Right lobe of liver (tissue), 6 donors: ENCODE measurements around the gene NKAIN4. TPM values are rescaled to one million over a fixed set of nuclear protein-coding genes. Genes with fewer than 3 reads are reported as not detected.

Experiments
- ATAC-seq, 4 donors: fragments of 200-7000 bp; cut with Tn5 transposase; one replicate each; pipeline ENCODE4 v1.9.1; 2020; ENCODE audit warnings: mild to moderate bottlenecking in 4 of 4, moderate library complexity in 4 of 4
- DNase-seq, 3 donors: peaks; one replicate each; pipeline ENCODE4 v3.0.0-alpha.2; 2020
- H3K27ac ChIP-seq, 3 donors: fragments of 200-600 bp; one replicate each; pipeline ENCODE4 v1.8.0; 2022
- H3K27me3 ChIP-seq, 2 donors: fragments of 200-600 bp; one replicate each; pipeline ENCODE4 v1.8.0; 2022
- H3K36me3 ChIP-seq, 4 donors: fragments of 200-600 bp; sonication (generic) in 1 of 4; one replicate each; pipeline versions ENCODE4 v1.5.1 to v1.8.0; 2017 to 2022; ENCODE audit warnings: control low read depth in 1 of 4
- H3K4me1 ChIP-seq, 4 donors: fragments of 200-600 bp; sonication (generic) in 1 of 4; one replicate each; pipeline versions ENCODE4 v1.5.1 to v1.8.0; 2017 to 2022; ENCODE audit warnings: control low read depth in 1 of 4
- H3K4me3 ChIP-seq, 3 donors: fragments of 200-600 bp; one replicate each; pipeline ENCODE4 v1.8.0; 2022
- H3K9me3 ChIP-seq, 4 donors: fragments of 200-600 bp; sonication (generic) in 1 of 4; one replicate each; pipeline versions ENCODE4 v1.5.1 to v1.8.0; 2017 to 2022; ENCODE audit warnings: control low read depth in 1 of 4
- CTCF ChIP-seq, 4 donors: fragments of 200-600 bp in 3 of 4; fragments of 450-650 bp in 1 of 4; IDR thresholded peaks; one replicate each; pipeline versions ENCODE4 v1.5.1 to v1.8.0; 2016 to 2022; ENCODE audit warnings: antibody characterized with exemption in 4 of 4, mild to moderate bottlenecking in 2 of 4
- POLR2A ChIP-seq: fragments of 450-650 bp; IDR thresholded peaks from one replicate; pipeline ENCODE4 v1.6.1; 2017; ENCODE audit warnings: antibody characterized with exemption, mild to moderate bottlenecking
- WGBS: methylation state at CpG from one replicate; pipeline ENCODE4 v1.1.6; 2018; ENCODE audit warnings: low coverage, low lambda C conversion rate; ENCODE audit not compliant: insufficient coverage; ENCODE audit errors: missing lambda C conversion rate; 5-methylcytosine and 5-hydroxymethylcytosine counted together
- intact Hi-C, 2 donors: fragments of 100-400 bp; cut with DNase I; formaldehyde crosslinking; loops; one replicate each; pipeline versions ENCODE4 v1.11.2 to v1.14.1; 2022
- microRNA counts: library from miRNA; unstranded; fragments of <30 nt; microRNA quantifications from one replicate; lab custom pipeline; 2016
- microRNA-seq, 2 donors: library from miRNA; unstranded; fragments of <30 nt; microRNA quantifications; one replicate each; pipeline ENCODE4, GENCODE V29; 2019 to 2020
- small RNA-seq, 2 experiments: library from RNA; depleted of rRNA; stranded (forward); fragments of <200 nt; gene quantifications; one replicate each; pipeline ENCODE3, GENCODE V24; 2016
- total RNA-seq, 6 experiments: library from RNA; depleted of rRNA in 2 of 6; stranded (reverse); fragments of >200 nt in 2 of 6; fragmentation: NEBNext Ultra II Directional in 3 of 6; extraction: Animal tissue kit (Norgen Biotek cat#: 25700) in 3 of 6; gene quantifications; one replicate each; pipeline versions ENCODE4 v1.1.0 to v1.2.4, GENCODE V29; 2016 to 2023
- donor health status: DM: no; HTN: yes; CAD: no.
- donor health status: DM: no; HTN: no; CAD: no.
- donor health status: DM: no; HTN: no; CAD: no.
- donor health status: DM: no; HTN: yes; CAD: no.
- donor health status: DM: no; HTN: yes; CAD: no.

NKAIN4 gene
- total RNA-seq, 6 experiments from 2014 or later, result not detected

GRCh38 chr20:63190828-63191227, 63.4 kb downstream of the NKAIN4 start:
- ATAC-seq, result no peak
- no peaks in the 10 kb centered on the region for H3K4me1 ChIP-seq
- H3K27me3 ChIP-seq, result no peaks in the 10 kb centered on the region
- H3K4me3 ChIP-seq, result no peak overlapping the region
- WGBS, result no CpG with 5 or more reads among the region's 20 CpGs
- peaks cover 0 to 9% (median 0%) of the 10 kb centered on the region in 4 donors for H3K36me3 ChIP-seq
- H3K9me3 ChIP-seq, result no peaks in the 10 kb centered on the region
- TF ChIP-seq POLR2A (no peak), CTCF (IDR thresholded peaks at IDR 0.05) (no peak)
- DNase-seq, result no peak
- H3K27ac ChIP-seq, result no peak overlapping the region
- intact Hi-C loops, result no loop called here

MicroRNAs encoded within 50 kb of the gene (microRNA counts, 767-probe panel; counts per million panel counts)
- 237 counts per million for microRNA hsa-miR-3196 (lab: Ali Mortazavi, UCI)

Small RNAs within 50 kb of the gene (microRNA-seq; reads per million reads assigned to microRNA genes)
- gene MIR3196, result 0 to 0.64 reads per million in 2 donors
- 0.64 to 0.87 reads per million in 2 donors for gene MIR4326

Small RNAs within 50 kb of the gene (small RNA-seq; reads per million reads assigned to genes)
- gene MIR3196 (0 reads per million in 2 experiments), gene MIR4326 (0 to 0.10 reads per million in 2 experiments)

Other genes starting within 250 kb of the NKAIN4 start
- not detected for gene BHLHE23, start 247.5 kb downstream of the NKAIN4 start, total RNA-seq
- 10 to 100 TPM; 16.4 to 23.6 (median 21.1) TPM for gene YTHDF1, start 38.3 kb downstream of the NKAIN4 start, total RNA-seq
- not detected for gene BIRC7, start 18.6 kb downstream of the NKAIN4 start, total RNA-seq
- 10 to 100 TPM; 17.4 to 42.8 (median 29.5) TPM for gene ARFGAP1, start 18.4 kb upstream of the NKAIN4 start, total RNA-seq
- not detected for gene COL20A1, start 38.7 kb upstream of the NKAIN4 start, total RNA-seq
- 100 to 1,000 TPM in 1 of 6 experiments, 10 to 100 TPM in 3, 1 to 10 TPM in 2; 4.6 to 165 (median 26.8) TPM for gene CHRNA4, start 106.9 kb upstream of the NKAIN4 start, total RNA-seq
- gene KCNQ2, start 218.2 kb upstream of the NKAIN4 start, total RNA-seq, result not detected
- gene EEF1A2, start 244.6 kb upstream of the NKAIN4 start, total RNA-seq, result 100 to 1,000 TPM in 2 of 6 experiments, 1 to 10 TPM in 1, under 1 TPM in 3; 0.22 to 153 (median 1.0) TPM